IMR-90 (cell line): ENCODE measurements around the gene FMN2.

Source experiments
- CTCF ChIP-seq: conservative IDR thresholded peaks from 2 replicates; pipeline ENCODE4 v1.5.1; 2012; ENCODE audit warnings: mild to moderate bottlenecking, low read depth, low read length, improper control_type of control experiment
- POLR2A ChIP-seq: IDR thresholded peaks from 2 replicates; pipeline ENCODE4 v1.6.1; 2012; ENCODE audit warnings: mild to moderate bottlenecking, low read depth, low read length

DNA sequence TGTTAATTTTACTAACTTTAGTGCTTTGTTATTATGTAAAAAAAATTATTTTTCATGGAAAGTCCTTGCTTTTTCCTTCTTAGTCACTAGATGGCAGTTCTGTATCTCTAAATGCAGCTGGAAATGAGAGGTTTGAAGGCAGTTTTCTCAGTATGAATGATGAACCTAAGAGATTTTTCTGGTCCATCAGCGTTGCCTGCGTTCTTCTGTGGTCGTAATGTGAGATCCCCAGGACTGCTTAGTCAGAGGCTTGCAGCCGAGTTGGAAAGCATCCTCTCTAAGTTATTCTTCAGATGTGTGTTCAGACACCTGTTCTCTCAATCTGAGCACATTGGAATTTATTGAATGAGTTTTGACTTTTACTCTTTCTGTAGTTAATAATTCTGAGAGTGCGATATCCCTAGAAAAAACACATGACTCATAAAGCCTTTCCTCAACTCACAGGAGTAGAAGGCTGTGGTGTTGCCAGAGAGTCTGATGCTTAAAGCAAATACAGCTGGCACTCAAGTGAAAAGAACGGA lies 99.3 kb downstream of the FMN2 start:
- peak; percentile 37; the same call in 1 of the 2 replicates for TF ChIP-seq POLR2A
- TF ChIP-seq CTCF = peak; percentile 92
